D721Med (cell line): ENCODE measurements around the gene ZC3H18.

Experiments
- DNase-seq: peaks from one replicate; pipeline ENCODE4 v3.0.0; 2011; ENCODE audit warnings: low spot score; ENCODE audit not compliant: insufficient read length
- FAIRE-seq: peaks from 2 replicates; lab custom pipeline; 2011; peaks lifted over from hg19 to GRCh38; lab: Jason Lieb, UNC
- CTCF ChIP-seq: IDR thresholded peaks from 2 replicates; pipeline ENCODE4 v1.5.1; 2012; ENCODE audit warnings: mild to moderate bottlenecking, control low read depth; ENCODE audit not compliant: insufficient read depth; ENCODE audit errors: missing control alignments

The ZC3H18 gene

GRCh38 chr16:88570691-88571092, 489 bp downstream of the ZC3H18 start:
- no peak for DNase-seq
- FAIRE-seq: no peak
- no peak for TF ChIP-seq CTCF

- FAIRE-seq (no peak), DNase-seq (no peak)
- no peak for TF ChIP-seq CTCF
These were observed 5.0 kb downstream of the ZC3H18 start for GRCh38 chr16:88575251-88575650.

GRCh38 chr16:88576307-88576706, 6.1 kb downstream of the ZC3H18 start:
- DNase-seq (no peak), FAIRE-seq (no peak)
- no peak for TF ChIP-seq CTCF

- DNase-seq: no peak
- no peak for TF ChIP-seq CTCF
- FAIRE-seq: no peak
These were observed 7.0 kb downstream of the ZC3H18 start for GRCh38 chr16:88577166-88577565.

GRCh38 chr16:88578446-88579313, 8.5 kb downstream of the ZC3H18 start:
- DNase-seq: no peak
- TF ChIP-seq CTCF: no peak
- no peak for FAIRE-seq

- FAIRE-seq (no peak), DNase-seq (no peak)
- TF ChIP-seq CTCF: no peak
These were observed 10.2 kb downstream of the ZC3H18 start for GRCh38 chr16:88580371-88580770.

GRCh38 chr16:88581033-88581432, 10.8 kb downstream of the ZC3H18 start:
- no peak for TF ChIP-seq CTCF
- DNase-seq: no peak
- no peak for FAIRE-seq
